IPS-18c (cell line): Measurements from ENCODE around the gene ZNF814.
"Not testable (repeated sequence)": the region's sequence is repeated elsewhere in the genome, so short reads cannot be mapped to it uniquely, and the experiment has no call there.

Experiments
- H3K4me3 ChIP-seq: 2 replicates; pipeline ENCODE4 v1.7.0; 2013; ENCODE audit warnings: low read depth, mild to moderate bottlenecking, low read length, moderate library complexity; ENCODE audit not compliant: insufficient read depth
- H3K9me3 ChIP-seq: one replicate; pipeline ENCODE4 v1.6.1; 2013; ENCODE audit warnings: mild to moderate bottlenecking, low read length, moderate library complexity; ENCODE audit not compliant: control insufficient read depth, insufficient read depth

ZNF814 gene

GRCh38 chr19:57825511-57825910, 63.3 kb downstream of the ZNF814 start:
- Histone ChIP-seq H3K9me3 (no peaks in the 10 kb centered on the region), H3K4me3 (no peak overlapping the region)

GRCh38 chr19:57823608-57824007, 65.2 kb downstream of the ZNF814 start:
- not testable (repeated sequence) for H3K4me3 ChIP-seq, H3K9me3 ChIP-seq

GRCh38 chr19:57823155-57823554, 65.7 kb downstream of the ZNF814 start:
- not testable (repeated sequence) for H3K9me3 ChIP-seq, H3K4me3 ChIP-seq

- not testable (repeated sequence) for H3K9me3 ChIP-seq, H3K4me3 ChIP-seq
Observed at GRCh38 chr19:57821501-57821900, 67.3 kb downstream of the ZNF814 start.

- H3K4me3 ChIP-seq, result 0 out of 2 replicates have a peak overlapping the region, but pooled peaks have one; percentile 99
- H3K9me3 ChIP-seq, result not testable (repeated sequence)
Observed at GRCh38 chr19:57821095-57821494, 67.7 kb downstream of the ZNF814 start.

- peak overlapping the region; percentile 99 for H3K4me3 ChIP-seq
- no peaks in the 10 kb centered on the region for H3K9me3 ChIP-seq
Observed at GRCh38 chr19:57820599-57820998, 68.2 kb downstream of the ZNF814 start.

GRCh38 chr19:57819475-57820148, 69.2 kb downstream of the ZNF814 start:
- H3K4me3 ChIP-seq, result peak overlapping the region; percentile 99
- no peaks in the 10 kb centered on the region for H3K9me3 ChIP-seq

- H3K9me3 ChIP-seq, result no peaks in the 10 kb centered on the region
- H3K4me3 ChIP-seq, result no peak overlapping the region
Observed at GRCh38 chr19:57818378-57818777, 70.5 kb downstream of the ZNF814 start.

- Histone ChIP-seq H3K9me3 (no peaks in the 10 kb centered on the region), H3K4me3 (no peak overlapping the region)
Observed at GRCh38 chr19:57817976-57818375, 70.9 kb downstream of the ZNF814 start.

- Histone ChIP-seq H3K4me3 (no peak overlapping the region), H3K9me3 (peaks cover 2% of the 10 kb centered on the region)
Observed at GRCh38 chr19:57816652-57817051, 72.2 kb downstream of the ZNF814 start.

GRCh38 chr19:57815247-57816075, 73.4 kb downstream of the ZNF814 start:
- Histone ChIP-seq H3K9me3 (peaks cover 2% of the 10 kb centered on the region), H3K4me3 (no peak overlapping the region; the same call in 1 of the 2 replicates)

- H3K9me3 ChIP-seq, result peaks cover 2% of the 10 kb centered on the region
Observed at GRCh38 chr19:57814505-57815246, 74.2 kb downstream of the ZNF814 start, which contains the start of gene ZNF552. TSS of gene ZNF552 (minus strand) at chr19:57814913. CDS start at chr19:57814743, 170 bp downstream.

GRCh38 chr19:57813919-57814504, 74.8 kb downstream of the ZNF814 start:
- Histone ChIP-seq H3K4me3 (peak overlapping the region; percentile 98), H3K9me3 (peaks cover 2% of the 10 kb centered on the region)

More at GRCh38 chr19:57814505-57815246, 74.2 kb downstream of the ZNF814 start, which contains the start of gene ZNF552:
- peak within 1 kb of the TSS; percentile 98 for H3K4me3 ChIP-seq

- not testable (repeated sequence) for H3K4me3 ChIP-seq, H3K9me3 ChIP-seq
Observed at GRCh38 chr19:57812975-57813820, 75.6 kb downstream of the ZNF814 start.

GRCh38 chr19:57812226-57812625, 76.6 kb downstream of the ZNF814 start:
- peaks cover 2% of the 10 kb centered on the region for H3K9me3 ChIP-seq
- no peak overlapping the region for H3K4me3 ChIP-seq
